GM12801 (cell line): Measurements from ENCODE around the gene XPO1.

Experiments
- TF ChIP-seq, protein P1 (sequence below): IDR thresholded peaks from one replicate; pipeline ENCODE4 v1.5.1; 2011; ENCODE audit warnings: control low read depth; ENCODE audit not compliant: insufficient read length; ENCODE audit errors: extremely low read depth

Gene XPO1

GRCh38 chr2:61438670-61439069 is 99.5 kb downstream of the XPO1 start:
- TF ChIP-seq, protein P1, sequence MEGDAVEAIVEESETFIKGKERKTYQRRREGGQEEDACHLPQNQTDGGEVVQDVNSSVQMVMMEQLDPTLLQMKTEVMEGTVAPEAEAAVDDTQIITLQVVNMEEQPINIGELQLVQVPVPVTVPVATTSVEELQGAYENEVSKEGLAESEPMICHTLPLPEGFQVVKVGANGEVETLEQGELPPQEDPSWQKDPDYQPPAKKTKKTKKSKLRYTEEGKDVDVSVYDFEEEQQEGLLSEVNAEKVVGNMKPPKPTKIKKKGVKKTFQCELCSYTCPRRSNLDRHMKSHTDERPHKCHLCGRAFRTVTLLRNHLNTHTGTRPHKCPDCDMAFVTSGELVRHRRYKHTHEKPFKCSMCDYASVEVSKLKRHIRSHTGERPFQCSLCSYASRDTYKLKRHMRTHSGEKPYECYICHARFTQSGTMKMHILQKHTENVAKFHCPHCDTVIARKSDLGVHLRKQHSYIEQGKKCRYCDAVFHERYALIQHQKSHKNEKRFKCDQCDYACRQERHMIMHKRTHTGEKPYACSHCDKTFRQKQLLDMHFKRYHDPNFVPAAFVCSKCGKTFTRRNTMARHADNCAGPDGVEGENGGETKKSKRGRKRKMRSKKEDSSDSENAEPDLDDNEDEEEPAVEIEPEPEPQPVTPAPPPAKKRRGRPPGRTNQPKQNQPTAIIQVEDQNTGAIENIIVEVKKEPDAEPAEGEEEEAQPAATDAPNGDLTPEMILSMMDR, result no peak

- TF ChIP-seq, protein P1, result no peak
Observed at GRCh38 chr2:61437170-61437569, 101.0 kb downstream of the XPO1 start.

- TF ChIP-seq, protein P1, result no peak
Observed at GRCh38 chr2:61436092-61436491, 102.1 kb downstream of the XPO1 start.

DNA sequence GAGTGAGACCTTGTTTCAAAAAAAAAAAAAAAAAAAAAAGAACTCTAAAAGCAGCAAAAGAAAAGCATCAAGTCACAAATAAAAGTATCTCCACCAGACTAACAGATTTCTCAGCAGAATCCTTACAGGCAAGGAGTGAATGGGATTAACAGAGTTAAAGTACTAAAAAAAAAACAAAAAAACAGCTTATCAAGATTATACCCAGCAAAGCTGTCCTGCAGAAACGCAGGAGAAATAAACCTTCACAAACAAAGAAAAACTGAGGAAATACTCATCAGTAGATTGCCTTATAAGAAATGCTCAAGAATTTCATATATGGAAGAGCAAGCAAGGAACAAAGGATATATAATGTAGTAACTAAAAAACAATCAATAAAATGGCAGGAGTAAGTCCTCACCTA is 102.9 kb downstream of the XPO1 start:
- TF ChIP-seq, protein P1, result no peak

GRCh38 chr2:61434314-61434713 is 103.8 kb downstream of the XPO1 start:
- TF ChIP-seq, protein P1, result no peak

- TF ChIP-seq, protein P1, result no peak
Observed at GRCh38 chr2:61433606-61434005, 104.5 kb downstream of the XPO1 start.

DNA sequence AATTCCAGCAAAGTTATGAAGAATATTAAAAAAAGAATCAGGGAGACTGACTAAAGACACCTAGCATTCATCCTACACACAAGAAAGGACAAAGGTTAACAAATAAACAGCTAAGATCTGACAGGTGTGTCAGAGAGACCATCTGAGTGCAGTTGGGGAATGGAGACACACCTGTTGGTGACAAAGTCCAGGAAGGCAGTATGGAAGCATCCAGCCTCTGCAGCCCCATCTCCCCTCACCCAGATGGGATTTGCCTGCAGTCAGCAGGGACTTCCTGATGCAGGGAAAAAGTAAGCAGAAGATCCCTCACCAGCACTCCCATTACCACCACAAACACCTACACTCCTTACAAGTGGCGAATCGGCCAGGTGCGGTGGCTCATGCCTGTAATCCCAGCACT is 105.2 kb downstream of the XPO1 start:
- TF ChIP-seq, protein P1, result no peak

DNA sequence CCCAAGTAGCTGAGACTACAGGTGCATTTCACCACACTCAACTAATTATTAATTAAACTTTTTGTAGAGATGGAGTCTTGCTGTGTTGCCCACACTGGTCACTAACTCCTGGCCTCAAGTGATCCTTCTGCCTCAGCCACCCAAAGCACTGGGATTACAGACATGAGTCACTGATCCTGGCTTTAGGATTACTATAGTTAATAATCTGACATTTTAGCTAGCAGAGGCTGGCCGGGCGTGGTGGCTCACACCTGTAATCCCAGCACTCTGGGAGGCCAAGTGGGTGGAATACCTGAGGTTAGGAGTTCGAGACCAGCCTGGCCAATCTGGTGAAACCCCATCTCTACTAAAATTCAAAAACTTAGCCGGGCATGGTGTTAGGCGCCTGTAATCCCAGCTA is 106.8 kb downstream of the XPO1 start:
- TF ChIP-seq, protein P1, result no peak
